ENCODE measurements around the gene DNM3. TPM values are rescaled to one million over a fixed set of nuclear protein-coding genes. Genes with fewer than 3 reads are reported as not detected.

DNM3 gene
- total and polyA plus RNA-seq, 2 experiments from 2014 or later: 5.2 to 12.2 TPM

DNA sequence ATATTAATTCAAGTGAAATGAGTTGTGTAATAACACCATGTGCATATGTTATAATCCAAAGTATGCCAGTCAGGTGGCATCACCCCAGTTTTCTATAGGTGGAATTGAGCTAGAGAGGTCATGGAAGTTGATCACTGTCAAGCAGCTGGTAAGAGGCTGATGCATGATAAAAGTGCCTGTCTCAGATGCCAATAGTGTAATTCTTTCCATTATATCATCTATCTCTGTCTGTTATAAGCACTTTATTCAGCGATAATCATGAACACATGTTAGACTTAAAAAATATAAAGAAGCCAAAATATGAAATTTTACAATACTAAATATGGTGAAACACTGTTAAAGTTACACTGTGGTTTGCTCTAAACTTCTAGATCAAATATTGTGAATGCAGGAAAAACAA, 156.6 kb downstream of the DNM3 start:
- Histone ChIP-seq H3K4me3 (no peak overlapping the region), H3K4me2 (no peak overlapping the region), H3K9me2 (ENCODE audit: insufficient read depth) (no peaks in the 10 kb centered on the region), H4K20me1 (replicated peaks; ENCODE audit: insufficient read depth) (no peaks in the 10 kb centered on the region), H3K27me3 (ENCODE audit: insufficient read depth) (no peaks in the 10 kb centered on the region), H3K79me2 (replicated peaks; ENCODE audit: insufficient read depth) (no peaks in the 10 kb centered on the region), H3K4me1 (ENCODE audit: insufficient read depth) (no peaks in the 10 kb centered on the region; the same call in 1 of the 2 replicates), H2AFZ (no peak overlapping the region), H3K36me3 (ENCODE audit: insufficient read depth) (no peaks in the 10 kb centered on the region), H3K27ac (ENCODE audit: low read depth) (no peak overlapping the region), H3F3A (replicated peaks; ENCODE audit: low read depth) (no peaks in the 10 kb centered on the region)
- no peaks in the 10 kb centered on the region for H3K9me3 Mint-ChIP-seq
- ATAC-seq (no peak), DNase-seq (ENCODE audit: low spot score) (no peak)
- peaks cover 7% of the 10 kb centered on the region; the same call in 2 of the 3 replicates for H3K4me1 Mint-ChIP-seq
- no peaks in the 10 kb centered on the region for H3K36me3 Mint-ChIP-seq (ENCODE audit: low read depth)
- H3K4me3 Mint-ChIP-seq: no peak overlapping the region
- H3K27ac Mint-ChIP-seq: no peak overlapping the region
- TF ChIP-seq, protein P1, sequence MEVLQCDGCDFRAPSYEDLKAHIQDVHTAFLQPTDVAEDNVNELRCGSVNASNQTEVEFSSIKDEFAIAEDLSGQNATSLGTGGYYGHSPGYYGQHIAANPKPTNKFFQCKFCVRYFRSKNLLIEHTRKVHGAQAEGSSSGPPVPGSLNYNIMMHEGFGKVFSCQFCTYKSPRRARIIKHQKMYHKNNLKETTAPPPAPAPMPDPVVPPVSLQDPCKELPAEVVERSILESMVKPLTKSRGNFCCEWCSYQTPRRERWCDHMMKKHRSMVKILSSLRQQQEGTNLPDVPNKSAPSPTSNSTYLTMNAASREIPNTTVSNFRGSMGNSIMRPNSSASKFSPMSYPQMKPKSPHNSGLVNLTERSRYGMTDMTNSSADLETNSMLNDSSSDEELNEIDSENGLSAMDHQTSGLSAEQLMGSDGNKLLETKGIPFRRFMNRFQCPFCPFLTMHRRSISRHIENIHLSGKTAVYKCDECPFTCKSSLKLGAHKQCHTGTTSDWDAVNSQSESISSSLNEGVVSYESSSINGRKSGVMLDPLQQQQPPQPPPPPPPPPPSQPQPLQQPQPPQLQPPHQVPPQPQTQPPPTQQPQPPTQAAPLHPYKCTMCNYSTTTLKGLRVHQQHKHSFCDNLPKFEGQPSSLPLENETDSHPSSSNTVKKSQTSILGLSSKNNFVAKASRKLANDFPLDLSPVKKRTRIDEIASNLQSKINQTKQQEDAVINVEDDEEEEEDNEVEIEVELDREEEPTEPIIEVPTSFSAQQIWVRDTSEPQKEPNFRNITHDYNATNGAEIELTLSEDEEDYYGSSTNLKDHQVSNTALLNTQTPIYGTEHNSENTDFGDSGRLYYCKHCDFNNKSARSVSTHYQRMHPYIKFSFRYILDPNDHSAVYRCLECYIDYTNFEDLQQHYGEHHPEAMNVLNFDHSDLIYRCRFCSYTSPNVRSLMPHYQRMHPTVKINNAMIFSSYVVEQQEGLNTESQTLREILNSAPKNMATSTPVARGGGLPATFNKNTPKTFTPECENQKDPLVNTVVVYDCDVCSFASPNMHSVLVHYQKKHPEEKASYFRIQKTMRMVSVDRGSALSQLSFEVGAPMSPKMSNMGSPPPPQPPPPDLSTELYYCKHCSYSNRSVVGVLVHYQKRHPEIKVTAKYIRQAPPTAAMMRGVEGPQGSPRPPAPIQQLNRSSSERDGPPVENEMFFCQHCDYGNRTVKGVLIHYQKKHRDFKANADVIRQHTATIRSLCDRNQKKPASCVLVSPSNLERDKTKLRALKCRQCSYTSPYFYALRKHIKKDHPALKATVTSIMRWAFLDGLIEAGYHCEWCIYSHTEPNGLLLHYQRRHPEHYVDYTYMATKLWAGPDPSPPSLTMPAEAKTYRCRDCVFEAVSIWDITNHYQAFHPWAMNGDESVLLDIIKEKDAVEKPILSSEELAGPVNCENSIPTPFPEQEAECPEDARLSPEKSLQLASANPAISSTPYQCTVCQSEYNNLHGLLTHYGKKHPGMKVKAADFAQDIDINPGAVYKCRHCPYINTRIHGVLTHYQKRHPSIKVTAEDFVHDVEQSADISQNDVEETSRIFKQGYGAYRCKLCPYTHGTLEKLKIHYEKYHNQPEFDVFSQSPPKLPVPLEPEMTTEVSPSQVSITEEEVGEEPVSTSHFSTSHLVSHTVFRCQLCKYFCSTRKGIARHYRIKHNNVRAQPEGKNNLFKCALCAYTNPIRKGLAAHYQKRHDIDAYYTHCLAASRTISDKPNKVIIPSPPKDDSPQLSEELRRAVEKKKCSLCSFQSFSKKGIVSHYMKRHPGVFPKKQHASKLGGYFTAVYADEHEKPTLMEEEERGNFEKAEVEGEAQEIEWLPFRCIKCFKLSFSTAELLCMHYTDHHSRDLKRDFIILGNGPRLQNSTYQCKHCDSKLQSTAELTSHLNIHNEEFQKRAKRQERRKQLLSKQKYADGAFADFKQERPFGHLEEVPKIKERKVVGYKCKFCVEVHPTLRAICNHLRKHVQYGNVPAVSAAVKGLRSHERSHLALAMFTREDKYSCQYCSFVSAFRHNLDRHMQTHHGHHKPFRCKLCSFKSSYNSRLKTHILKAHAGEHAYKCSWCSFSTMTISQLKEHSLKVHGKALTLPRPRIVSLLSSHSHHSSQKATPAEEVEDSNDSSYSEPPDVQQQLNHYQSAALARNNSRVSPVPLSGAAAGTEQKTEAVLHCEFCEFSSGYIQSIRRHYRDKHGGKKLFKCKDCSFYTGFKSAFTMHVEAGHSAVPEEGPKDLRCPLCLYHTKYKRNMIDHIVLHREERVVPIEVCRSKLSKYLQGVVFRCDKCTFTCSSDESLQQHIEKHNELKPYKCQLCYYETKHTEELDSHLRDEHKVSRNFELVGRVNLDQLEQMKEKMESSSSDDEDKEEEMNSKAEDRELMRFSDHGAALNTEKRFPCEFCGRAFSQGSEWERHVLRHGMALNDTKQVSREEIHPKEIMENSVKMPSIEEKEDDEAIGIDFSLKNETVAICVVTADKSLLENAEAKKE (CRISPR knock-in tag; IDR thresholded peaks at IDR 0.05): no peak
- TF ChIP-seq NANOG (IDR thresholded peaks at IDR 0.05; ENCODE audit: borderline replicate concordance): no peak
- TF ChIP-seq CREB1 (CRISPR knock-in tag; IDR thresholded peaks at IDR 0.05; ENCODE audit: low read depth): no peak
- no peak for TF ChIP-seq EZH2phosphoT487 (IDR thresholded peaks at IDR 0.05; ENCODE audit: unreplicated experiment)
- TF ChIP-seq POLR2AphosphoS5 (IDR thresholded peaks at IDR 0.05; ENCODE audit: low read depth): no peak
- TF ChIP-seq EZH2 (IDR thresholded peaks at IDR 0.05; ENCODE audit: low read depth, unreplicated experiment): no peak
- no peak for TF ChIP-seq JUNB (IDR thresholded peaks at IDR 0.05; ENCODE audit: unreplicated experiment)
- TF ChIP-seq STAT1 (IDR thresholded peaks at IDR 0.05; ENCODE audit: unreplicated experiment): no peak
- TF ChIP-seq, protein P2, sequence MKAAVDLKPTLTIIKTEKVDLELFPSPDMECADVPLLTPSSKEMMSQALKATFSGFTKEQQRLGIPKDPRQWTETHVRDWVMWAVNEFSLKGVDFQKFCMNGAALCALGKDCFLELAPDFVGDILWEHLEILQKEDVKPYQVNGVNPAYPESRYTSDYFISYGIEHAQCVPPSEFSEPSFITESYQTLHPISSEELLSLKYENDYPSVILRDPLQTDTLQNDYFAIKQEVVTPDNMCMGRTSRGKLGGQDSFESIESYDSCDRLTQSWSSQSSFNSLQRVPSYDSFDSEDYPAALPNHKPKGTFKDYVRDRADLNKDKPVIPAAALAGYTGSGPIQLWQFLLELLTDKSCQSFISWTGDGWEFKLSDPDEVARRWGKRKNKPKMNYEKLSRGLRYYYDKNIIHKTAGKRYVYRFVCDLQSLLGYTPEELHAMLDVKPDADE (IDR thresholded peaks at IDR 0.05): no peak
- TF ChIP-seq, protein P3, sequence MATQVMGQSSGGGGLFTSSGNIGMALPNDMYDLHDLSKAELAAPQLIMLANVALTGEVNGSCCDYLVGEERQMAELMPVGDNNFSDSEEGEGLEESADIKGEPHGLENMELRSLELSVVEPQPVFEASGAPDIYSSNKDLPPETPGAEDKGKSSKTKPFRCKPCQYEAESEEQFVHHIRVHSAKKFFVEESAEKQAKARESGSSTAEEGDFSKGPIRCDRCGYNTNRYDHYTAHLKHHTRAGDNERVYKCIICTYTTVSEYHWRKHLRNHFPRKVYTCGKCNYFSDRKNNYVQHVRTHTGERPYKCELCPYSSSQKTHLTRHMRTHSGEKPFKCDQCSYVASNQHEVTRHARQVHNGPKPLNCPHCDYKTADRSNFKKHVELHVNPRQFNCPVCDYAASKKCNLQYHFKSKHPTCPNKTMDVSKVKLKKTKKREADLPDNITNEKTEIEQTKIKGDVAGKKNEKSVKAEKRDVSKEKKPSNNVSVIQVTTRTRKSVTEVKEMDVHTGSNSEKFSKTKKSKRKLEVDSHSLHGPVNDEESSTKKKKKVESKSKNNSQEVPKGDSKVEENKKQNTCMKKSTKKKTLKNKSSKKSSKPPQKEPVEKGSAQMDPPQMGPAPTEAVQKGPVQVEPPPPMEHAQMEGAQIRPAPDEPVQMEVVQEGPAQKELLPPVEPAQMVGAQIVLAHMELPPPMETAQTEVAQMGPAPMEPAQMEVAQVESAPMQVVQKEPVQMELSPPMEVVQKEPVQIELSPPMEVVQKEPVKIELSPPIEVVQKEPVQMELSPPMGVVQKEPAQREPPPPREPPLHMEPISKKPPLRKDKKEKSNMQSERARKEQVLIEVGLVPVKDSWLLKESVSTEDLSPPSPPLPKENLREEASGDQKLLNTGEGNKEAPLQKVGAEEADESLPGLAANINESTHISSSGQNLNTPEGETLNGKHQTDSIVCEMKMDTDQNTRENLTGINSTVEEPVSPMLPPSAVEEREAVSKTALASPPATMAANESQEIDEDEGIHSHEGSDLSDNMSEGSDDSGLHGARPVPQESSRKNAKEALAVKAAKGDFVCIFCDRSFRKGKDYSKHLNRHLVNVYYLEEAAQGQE (IDR thresholded peaks at IDR 0.05; ENCODE audit: unreplicated experiment): no peak
- no peak for TF ChIP-seq ZNF331 (CRISPR knock-in tag; IDR thresholded peaks at IDR 0.05; ENCODE audit: low read depth)
- TF ChIP-seq, protein P4, sequence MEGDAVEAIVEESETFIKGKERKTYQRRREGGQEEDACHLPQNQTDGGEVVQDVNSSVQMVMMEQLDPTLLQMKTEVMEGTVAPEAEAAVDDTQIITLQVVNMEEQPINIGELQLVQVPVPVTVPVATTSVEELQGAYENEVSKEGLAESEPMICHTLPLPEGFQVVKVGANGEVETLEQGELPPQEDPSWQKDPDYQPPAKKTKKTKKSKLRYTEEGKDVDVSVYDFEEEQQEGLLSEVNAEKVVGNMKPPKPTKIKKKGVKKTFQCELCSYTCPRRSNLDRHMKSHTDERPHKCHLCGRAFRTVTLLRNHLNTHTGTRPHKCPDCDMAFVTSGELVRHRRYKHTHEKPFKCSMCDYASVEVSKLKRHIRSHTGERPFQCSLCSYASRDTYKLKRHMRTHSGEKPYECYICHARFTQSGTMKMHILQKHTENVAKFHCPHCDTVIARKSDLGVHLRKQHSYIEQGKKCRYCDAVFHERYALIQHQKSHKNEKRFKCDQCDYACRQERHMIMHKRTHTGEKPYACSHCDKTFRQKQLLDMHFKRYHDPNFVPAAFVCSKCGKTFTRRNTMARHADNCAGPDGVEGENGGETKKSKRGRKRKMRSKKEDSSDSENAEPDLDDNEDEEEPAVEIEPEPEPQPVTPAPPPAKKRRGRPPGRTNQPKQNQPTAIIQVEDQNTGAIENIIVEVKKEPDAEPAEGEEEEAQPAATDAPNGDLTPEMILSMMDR (conservative IDR thresholded peaks at IDR 0.05; ENCODE audit: low read depth in 2 of 2): no peak
- TF ChIP-seq ZNF114 (CRISPR knock-in tag; IDR thresholded peaks at IDR 0.05): no peak
- peaks cover 2% of the 10 kb centered on the region for H3K27me3 Mint-ChIP-seq (ENCODE audit: insufficient read depth, low read depth, poor library complexity)
